Mucosa of gallbladder (tissue), 1 donor: ENCODE data around the gene CEACAM4. TPM values are rescaled to one million over a fixed set of nuclear protein-coding genes. Genes with fewer than 3 reads are reported as not detected.
A peak's percentile ranks its signal among the peaks of the same experiment; 100 is the strongest.

ENCODE experiments used
- DNase-seq: peaks from one replicate; pipeline ENCODE4 v3.0.0-alpha.2; 2020; ENCODE audit warnings: low spot score
- total RNA-seq: library from RNA; stranded (reverse); gene quantifications from one replicate; pipeline ENCODE4 v1.2.1, GENCODE V29; 2021
- donor health status: DM: no; HTN: no; CAD: no.

Gene CEACAM4
- total RNA-seq, 1 donor from 2014 or later, result 0.35 TPM

GRCh38 chr19:41617941-41618730, 8.7 kb downstream of the CEACAM4 start:
- DNase-seq, result no peak

DNA sequence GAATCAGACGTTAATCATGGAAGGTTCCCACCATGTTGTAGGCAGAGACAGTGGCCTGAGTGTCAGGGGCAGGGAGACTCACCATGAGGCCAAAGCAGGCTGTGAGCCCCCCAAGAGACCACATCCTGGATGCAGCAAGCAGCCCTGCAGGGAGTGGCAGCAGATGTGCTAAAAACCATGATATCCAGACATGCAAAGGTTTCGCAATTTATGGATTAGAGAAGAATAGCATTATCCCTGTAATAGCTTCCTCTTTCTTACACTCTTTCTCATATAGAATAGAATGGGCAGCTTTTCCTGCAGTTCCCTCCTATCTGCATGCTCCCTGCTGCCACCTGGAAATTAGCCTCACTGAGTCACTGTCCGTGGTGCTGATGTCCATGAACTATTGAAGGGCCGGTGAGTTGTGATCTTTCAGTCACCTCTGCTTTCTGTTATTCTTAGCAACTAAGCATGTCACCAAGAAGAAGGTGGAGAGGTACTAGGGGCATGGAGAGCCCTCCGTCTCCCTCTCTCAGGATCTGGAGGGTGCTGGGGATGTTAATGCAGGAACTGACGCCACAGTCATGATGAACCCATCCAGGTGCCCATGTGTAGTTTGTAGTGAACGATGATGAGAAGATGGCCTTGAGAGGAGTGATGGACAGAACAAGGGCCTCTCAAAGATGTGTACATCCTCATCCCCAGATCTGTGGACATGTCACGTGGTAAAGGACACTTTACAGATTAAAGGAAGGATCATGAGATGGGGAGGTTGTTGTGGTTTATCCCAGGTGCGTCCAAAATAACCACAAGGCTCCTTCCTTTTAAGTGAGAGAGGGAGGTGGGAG, 9.9 kb downstream of the CEACAM4 start:
- DNase-seq, result no peak

- no peak for DNase-seq
Observed at GRCh38 chr19:41615207-41615606, 11.7 kb downstream of the CEACAM4 start.

DNA sequence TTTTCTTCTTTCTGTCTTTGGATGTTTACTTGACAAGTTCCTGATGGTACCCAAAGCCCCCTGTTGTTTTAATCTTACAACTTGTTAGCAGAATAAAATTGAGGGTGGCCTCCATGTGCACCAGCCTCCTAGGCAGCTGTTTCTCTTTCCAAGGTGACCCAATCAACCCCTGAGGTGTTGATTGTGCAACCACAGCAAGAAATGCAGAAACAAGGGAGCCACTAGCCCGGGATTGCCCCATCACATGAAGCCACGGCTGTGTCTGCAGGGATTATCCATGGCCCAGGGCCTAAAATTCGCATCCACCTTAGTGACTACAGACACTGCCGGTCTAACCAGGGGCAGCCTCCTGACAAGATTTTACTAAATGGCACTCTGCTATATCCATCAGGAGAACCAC, 14.4 kb downstream of the CEACAM4 start:
- no peak for DNase-seq

GRCh38 chr19:41610789-41611188, 16.1 kb downstream of the CEACAM4 start:
- DNase-seq, result no peak

- DNase-seq, result no peak
Observed at GRCh38 chr19:41607668-41608067, 19.2 kb downstream of the CEACAM4 start.

GRCh38 chr19:41606215-41606837, 20.5 kb downstream of the CEACAM4 start:
- no peak for DNase-seq

- DNase-seq, result no peak
Observed at GRCh38 chr19:41604831-41605230, 22.0 kb downstream of the CEACAM4 start.

DNA sequence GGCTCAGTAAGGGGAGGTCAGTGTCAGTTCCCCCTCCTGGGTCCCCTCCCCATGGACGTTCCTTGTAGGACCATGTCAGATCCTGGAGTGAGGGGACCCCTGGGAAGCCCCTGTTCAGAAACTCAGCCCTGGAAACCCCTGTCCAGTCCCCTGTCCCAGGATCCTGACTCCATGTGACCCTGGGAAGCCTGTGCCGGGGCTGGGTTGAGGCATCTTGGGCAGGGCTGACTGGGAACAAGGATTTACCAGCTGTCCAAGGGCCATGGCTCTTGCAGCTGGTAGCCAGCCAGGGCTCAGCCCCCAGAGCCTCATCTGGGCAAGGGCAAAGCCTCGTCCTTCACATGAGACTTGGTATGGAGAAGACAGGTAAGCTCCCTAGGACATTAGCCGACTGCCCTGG, 25.1 kb downstream of the CEACAM4 start:
- DNase-seq, result no peak

DNA sequence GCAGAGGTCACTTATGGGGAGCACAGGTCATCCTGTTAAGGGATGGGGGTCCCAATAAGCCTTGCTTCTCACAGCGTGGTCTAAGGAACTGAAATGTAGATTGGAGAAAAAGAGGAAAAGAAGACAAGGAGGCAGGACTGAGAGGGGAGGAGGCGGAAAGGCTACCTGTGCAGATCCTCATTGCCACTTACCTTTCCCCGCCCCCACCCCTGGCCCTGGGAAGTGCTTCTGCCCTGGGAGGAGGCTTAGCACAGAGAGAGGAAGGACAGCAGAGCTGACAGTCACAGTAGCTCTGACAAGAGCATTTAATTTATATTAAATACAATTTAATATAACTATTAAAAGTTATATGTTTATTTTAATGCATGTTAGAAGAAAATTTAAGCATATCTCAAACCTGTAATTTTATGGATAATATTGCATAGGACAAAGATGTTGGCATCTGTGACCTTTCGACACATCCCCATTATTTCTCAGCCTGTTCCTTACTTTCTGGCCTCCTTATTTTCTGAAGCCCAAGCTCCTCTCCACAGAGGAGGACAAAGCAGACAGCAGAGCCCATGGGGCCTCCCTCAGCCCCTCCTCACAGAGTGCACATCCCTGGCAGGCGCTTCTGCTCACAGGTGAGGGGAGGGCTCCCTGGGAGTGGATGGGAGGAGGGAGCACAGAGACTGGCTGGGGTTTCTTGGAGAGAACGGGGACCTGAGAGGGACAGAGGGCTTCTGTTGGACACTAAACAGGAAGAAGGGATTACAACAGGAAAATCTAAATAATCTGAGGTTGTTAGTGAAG, 27.5 kb downstream of the CEACAM4 start:
- no peak for DNase-seq

DNA sequence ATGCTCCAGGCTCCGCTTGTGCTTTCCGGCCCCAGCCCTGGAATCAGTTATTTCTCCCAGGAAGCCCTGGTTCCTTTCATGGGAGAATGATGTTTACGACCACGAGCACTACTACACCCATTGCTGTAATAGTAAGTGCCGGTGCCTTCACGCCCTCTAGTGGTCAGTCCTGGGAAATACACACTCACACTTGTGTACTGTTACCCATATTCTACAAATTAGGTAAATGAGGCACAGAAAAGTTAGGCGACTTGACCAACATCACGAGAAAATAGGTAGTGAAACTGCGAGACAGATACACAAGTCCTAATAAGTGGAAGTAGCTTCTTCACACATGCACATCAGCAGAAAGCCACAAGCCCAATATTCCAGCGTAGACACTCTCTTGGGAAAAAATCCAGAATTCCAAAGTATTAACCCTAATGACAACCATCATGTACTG, 29.3 kb downstream of the CEACAM4 start:
- DNase-seq, result peak; percentile 74

DNA sequence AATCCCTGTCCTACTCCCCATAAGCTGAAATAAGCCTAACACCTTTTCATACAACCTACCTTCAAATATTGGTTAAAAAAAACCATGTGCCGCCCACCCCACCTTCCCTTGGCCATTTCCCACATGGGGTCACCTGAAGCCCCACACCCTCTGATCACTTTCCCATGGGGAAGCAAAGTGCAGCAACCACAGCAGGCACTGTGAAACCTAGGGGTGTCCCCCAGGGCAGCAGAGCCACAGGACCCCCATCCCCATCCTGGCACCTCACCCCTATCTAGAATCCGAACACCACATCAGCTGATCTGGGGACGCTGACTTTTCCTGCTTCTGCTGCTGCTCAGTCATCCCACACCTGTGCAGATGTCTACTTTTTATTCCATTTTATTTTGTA, 31.0 kb downstream of the CEACAM4 start:
- no peak for DNase-seq

DNA sequence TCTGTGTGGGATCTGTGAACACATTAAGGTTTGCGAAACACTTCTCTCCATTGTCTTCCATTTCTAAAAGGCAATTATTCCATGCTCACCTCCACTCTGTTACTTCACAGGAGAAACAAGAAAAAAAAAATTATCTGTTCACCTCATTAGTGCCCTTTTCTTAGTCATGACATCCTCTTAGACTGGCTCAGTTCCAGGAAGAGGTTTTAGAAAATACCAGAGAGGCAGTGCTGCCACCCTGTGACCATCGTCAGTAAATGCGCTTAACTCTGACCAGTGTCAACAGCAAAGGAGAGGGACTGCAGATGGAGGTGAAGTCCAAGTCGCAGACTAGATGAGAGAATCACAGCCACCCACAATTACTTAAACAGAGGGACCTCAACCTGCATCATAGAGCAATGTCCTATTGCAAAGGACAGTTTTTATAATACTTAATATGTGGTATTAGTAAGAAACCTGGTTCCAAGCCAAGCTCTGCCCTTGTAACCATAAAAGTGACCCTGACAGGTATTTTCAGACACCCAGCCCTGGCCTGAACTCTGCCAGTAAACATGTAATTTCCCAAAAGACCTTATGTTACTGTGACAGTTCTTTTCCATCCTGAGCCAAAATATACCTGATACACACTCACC, 31.5 kb downstream of the CEACAM4 start:
- peak; percentile 61 for DNase-seq

- no peak for DNase-seq
Observed at GRCh38 chr19:41591951-41592562, 34.8 kb downstream of the CEACAM4 start.

DNA sequence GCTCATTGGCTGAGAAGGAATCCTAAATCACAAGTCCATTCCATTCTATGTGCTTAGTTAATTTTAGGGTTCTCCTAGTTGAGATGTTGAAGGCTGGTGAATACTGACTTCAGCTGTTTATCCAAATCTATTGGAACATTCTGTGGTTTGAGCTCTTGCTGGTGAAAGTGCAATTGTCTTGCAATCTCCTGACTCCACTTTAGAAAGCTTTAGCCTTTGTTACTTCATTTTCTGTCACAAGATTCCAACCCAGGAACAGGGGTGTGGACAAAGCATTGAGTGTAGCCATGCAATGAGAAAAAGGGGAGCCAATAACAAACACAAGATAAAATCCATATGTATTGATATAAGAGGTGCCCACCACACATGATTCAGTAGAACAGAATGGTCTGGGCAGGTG, 35.9 kb downstream of the CEACAM4 start:
- DNase-seq, result no peak

DNA sequence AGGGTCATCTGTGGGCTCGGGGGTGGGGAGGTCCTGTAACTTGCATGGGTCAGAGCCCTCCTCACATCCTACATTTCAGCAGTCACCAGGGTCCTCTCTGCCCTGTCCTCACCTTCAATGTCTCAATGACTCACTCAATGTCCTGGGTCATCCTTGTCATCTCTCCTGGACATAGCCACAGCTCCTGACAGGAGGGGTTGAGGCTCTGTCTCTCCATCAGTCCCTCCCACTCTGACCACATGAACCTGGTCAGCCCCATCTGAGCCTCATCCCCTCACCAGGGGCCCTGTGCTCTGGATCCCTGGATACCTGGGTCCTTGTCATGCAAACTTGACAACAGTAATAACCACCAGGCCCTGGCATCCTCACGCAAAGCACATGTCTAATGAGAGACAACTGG, 37.5 kb downstream of the CEACAM4 start:
- no peak for DNase-seq

- peak; percentile 33 for DNase-seq
Observed at GRCh38 chr19:41588497-41589209, 38.2 kb downstream of the CEACAM4 start.

DNA sequence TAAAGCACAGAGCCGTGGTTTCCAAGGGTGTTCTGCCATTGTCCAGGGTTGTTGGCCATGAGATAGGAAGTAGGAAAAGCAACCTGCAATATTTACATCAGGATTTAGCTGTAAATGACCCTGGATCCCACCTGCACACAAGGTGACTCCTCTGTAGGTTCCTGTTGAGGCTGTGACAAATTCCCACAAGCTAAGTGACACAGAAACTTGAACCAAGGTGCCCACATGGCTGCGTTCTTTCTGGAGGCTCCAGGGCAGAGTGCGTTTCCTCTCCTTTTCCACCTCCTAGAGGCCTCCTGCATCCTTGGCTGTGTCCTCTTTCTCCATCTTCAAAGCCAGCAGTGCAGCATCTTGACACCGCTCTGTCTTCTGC, 39.0 kb downstream of the CEACAM4 start:
- DNase-seq, result no peak

DNA sequence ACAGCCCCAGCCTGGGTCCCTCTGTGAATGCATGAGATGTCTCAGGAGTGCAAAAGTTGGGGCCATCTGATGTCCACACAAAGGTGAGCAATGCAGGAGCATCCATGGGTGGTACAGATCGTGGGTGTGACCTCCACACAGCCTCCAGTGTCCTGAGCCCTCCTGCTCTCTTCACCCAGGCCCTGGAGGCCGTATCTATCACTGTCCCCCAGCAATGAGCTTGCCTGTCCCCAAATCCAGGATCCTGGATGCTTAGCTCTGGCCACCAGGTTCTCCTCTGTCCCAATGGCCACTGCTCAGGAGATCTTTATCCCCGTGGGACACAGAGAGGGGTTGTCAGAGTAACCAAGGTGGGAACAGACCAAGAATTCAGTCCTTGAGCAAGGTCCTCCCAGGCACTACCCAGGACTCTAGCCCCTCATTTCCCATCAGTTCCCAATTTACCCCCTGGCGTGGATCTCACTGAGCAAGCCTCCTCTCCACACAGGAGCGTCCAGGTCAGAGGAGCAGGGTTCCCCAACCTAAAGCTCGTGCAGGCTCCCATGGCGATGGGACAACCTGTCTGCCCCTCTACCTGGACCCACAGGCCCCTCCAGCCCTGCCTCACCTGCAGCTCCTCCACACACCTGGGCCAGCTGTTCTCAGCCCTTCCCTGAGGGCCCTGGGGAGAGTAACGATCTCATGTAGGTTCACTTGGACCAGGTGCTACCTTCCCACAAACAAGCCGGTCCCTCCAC, 39.6 kb downstream of the CEACAM4 start:
- DNase-seq, result no peak

DNA sequence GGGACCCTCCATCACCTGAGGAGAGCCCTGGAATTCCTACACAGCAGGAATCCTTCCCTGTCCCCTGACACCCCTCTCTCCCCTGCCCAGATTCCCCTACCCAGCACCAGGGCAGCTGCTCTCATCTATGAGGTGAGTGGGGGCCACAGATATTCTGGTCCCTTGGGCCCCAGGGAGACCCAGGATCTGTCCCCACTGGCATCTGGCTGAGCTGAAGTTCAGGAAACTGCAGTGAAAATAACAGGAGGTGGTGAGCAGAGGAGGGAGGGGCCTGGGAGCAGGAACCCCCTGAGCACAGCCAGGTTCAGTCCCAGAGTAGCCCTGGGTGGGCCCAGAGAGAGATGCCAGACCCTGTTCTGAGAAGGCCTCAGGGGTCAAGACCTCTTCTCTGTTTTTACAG, 40.8 kb downstream of the CEACAM4 start:
- DNase-seq, result no peak
